ENCODE results near the gene TMC3. TPM values are rescaled to one million over a fixed set of nuclear protein-coding genes. Genes with fewer than 3 reads are reported as not detected.

TMC3 gene
- polyA plus RNA-seq, 3 donors from 2014 or later = 0.07 TPM; not detected in 2

DNA sequence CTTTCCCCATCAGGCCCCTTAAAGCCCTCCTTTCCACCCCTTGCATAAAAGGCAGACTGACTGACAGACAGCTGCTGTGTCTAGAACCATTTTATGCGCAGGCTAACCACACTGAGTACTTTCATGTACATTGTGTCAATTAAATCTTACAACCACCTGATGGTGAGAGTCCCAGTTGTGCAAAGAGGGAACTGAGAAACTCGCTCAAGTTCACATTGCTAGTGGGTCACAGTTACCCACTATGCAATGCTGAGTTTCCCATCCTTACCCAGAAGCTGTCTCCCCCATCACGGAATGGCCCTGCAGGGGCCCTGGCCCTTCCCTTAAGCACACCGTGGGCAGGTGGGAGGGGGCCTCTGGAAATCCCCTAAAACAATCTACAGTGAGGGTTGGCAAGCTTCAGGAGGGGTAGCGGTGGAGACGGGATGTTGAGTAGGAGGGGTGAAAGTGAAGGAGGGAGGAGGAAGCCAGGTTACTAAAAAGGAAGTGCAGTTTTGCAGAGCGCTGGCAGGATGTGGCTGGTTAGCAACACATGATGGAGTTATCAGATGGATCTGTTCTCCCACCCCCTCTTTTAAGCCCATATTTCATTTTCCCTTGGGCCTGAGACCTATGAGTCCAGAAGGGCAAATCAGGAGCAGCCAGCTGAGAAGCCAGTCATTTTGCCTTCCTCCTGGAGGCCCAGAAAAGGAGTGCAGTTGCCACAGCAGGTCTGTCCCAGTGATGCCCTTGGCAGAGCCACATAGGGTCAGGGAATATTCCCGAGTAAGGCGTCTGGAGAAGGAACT, 80.1 kb downstream of the TMC3 start:
- DNase-seq = peak; percentile 80 to 82 (median 81)
- Mint-ChIP-seq H3K4me1 (peaks cover 79 to 90% of the 10 kb centered on the region in 2 donors), H3K9me3 (no peaks in the 10 kb centered on the region), H3K27me3 (ENCODE audit: low read depth in 3 of 3) (peaks cover 8 to 13% (median 9%) of the 10 kb centered on the region in 3 donors), H3K4me3 (peak overlapping the region; percentile 99 to 100 (median 100)), H3K27ac (peak overlapping the region; percentile 95 to 100 (median 99)), H3K36me3 (peaks cover 8 to 15% (median 11%) of the 10 kb centered on the region in 3 donors)

DNA sequence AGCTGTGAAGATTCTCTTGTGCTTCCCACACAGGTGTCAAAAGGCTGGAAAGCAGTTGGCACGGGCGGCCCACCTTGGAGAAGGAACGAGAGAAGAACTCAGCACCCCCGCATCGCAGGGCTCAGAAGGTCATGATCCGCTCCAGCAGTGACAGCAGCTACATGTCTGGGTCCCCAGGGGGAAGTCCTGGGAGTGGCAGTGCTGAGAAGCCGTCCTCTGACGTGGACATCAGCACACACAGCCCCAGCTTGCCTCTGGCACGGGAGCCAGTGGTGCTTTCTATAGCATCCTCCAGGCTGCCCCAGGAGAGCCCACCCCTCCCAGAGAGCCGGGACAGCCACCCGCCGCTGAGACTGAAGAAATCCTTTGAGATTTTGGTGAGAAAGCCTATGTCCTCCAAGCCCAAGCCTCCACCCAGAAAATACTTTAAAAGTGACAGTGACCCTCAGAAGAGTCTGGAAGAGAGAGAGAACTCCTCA, 81.5 kb downstream of the TMC3 start:
- H3K4me3 Mint-ChIP-seq = peak overlapping the region; percentile 52 to 100 (median 99)
- H3K27ac Mint-ChIP-seq = peak overlapping the region; percentile 95 to 100 (median 99)
- H3K36me3 Mint-ChIP-seq = peaks cover 5 to 7% (median 6%) of the 10 kb centered on the region in 3 donors
- no peak for DNase-seq
- peaks cover 8 to 13% (median 9%) of the 10 kb centered on the region in 3 donors for H3K27me3 Mint-ChIP-seq (ENCODE audit: low read depth in 3 of 3)
- no peaks in the 10 kb centered on the region for H3K9me3 Mint-ChIP-seq
- H3K4me1 Mint-ChIP-seq = peaks cover 75 to 88% of the 10 kb centered on the region in 2 donors

DNA sequence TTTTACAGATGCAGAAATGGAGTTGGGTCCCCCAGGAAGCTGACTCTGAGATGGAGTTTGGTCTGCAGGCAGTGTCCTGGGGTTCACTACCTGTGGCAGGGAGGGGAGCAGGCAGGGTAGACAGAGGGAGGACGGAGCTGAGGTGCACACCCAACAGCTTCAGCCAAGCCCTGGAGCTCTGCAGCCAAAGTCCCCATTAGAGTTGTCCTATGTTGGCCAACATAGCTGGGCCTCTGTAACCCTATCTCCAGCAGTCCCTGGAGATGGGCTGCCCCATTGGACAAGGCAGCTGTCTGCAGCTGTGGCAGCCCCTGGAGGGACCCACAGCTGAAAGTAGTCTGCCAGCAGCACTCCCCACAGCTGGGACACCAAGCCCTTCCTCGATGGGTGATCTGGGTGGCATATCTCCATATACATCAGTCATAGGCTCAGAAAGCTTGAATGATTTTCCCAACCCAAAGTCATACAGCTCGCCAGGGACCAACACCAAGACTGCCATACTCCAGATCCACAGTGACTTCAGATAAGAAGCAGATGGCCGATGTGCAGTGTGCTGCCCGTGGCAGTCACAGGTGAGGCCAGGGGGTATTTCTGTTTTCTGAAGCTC, 82.0 kb downstream of the TMC3 start:
- H3K9me3 Mint-ChIP-seq = no peaks in the 10 kb centered on the region
- DNase-seq = no peak
- H3K4me1 Mint-ChIP-seq = peaks cover 79 to 91% of the 10 kb centered on the region in 2 donors
- H3K27me3 Mint-ChIP-seq (ENCODE audit: low read depth in 3 of 3) = peaks cover 3 to 10% (median 9%) of the 10 kb centered on the region in 3 donors
- H3K27ac Mint-ChIP-seq = peak overlapping the region; percentile 95 to 100 (median 99)
- H3K4me3 Mint-ChIP-seq = peak overlapping the region; percentile 54 to 99 (median 63)
- H3K36me3 Mint-ChIP-seq = peaks cover 3 to 4% (median 3%) of the 10 kb centered on the region in 3 donors

- Mint-ChIP-seq H3K4me1 (peaks cover 80 to 91% of the 10 kb centered on the region in 2 donors), H3K27ac (peak overlapping the region in 5 of 6 donors; percentile 13 to 71 (median 60)), H3K9me3 (no peaks in the 10 kb centered on the region), H3K27me3 (ENCODE audit: low read depth in 3 of 3) (peaks cover 0 to 4% (median 4%) of the 10 kb centered on the region in 3 donors), H3K36me3 (peaks cover 0 to 7% (median 0%) of the 10 kb centered on the region in 3 donors), H3K4me3 (no peak overlapping the region)
- no peak for DNase-seq
Observed at GRCh38 chr15:81289910-81290309, 84.1 kb downstream of the TMC3 start.

DNA sequence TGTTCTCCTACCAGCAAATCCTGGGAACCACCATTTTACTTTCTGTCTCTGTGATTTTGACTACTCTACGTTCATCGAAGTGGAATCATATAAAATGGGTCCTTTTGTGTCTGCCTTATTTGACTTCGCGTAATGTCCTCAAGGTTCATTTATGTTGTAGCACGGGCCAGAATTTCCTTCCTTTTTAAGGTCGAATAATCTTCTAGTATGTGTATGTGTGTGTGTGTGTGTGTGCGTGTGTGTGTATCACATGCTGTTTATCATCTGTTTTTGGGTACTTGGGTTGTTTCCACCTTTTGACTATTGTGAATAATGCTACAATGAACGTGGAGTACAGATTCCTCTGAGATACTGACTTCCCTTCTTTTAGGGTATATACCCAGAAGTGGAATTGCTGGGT, 85.4 kb downstream of the TMC3 start:
- peaks cover 0 to 4% (median 0%) of the 10 kb centered on the region in 3 donors for H3K27me3 Mint-ChIP-seq (ENCODE audit: low read depth in 3 of 3)
- H3K27ac Mint-ChIP-seq = peak overlapping the region in 3 of 6 donors; percentile 56 to 92 (median 59)
- no peak for DNase-seq
- no peaks in the 10 kb centered on the region for H3K9me3 Mint-ChIP-seq
- H3K4me1 Mint-ChIP-seq = peaks cover 72 to 87% of the 10 kb centered on the region in 2 donors
- peaks cover 0 to 7% (median 0%) of the 10 kb centered on the region in 3 donors for H3K36me3 Mint-ChIP-seq
- no peak overlapping the region for H3K4me3 Mint-ChIP-seq

GRCh38 chr15:81288040-81288439, 86.0 kb downstream of the TMC3 start:
- H3K4me3 Mint-ChIP-seq = no peak overlapping the region
- no peak for DNase-seq
- peaks cover 0 to 3% (median 0%) of the 10 kb centered on the region in 3 donors for H3K27me3 Mint-ChIP-seq (ENCODE audit: low read depth in 3 of 3)
- H3K36me3 Mint-ChIP-seq = peaks cover 0 to 7% (median 0%) of the 10 kb centered on the region in 3 donors
- peaks cover 66 to 81% of the 10 kb centered on the region in 2 donors for H3K4me1 Mint-ChIP-seq
- H3K27ac Mint-ChIP-seq = peak overlapping the region; percentile 47 to 97 (median 88)
- no peaks in the 10 kb centered on the region for H3K9me3 Mint-ChIP-seq

DNA sequence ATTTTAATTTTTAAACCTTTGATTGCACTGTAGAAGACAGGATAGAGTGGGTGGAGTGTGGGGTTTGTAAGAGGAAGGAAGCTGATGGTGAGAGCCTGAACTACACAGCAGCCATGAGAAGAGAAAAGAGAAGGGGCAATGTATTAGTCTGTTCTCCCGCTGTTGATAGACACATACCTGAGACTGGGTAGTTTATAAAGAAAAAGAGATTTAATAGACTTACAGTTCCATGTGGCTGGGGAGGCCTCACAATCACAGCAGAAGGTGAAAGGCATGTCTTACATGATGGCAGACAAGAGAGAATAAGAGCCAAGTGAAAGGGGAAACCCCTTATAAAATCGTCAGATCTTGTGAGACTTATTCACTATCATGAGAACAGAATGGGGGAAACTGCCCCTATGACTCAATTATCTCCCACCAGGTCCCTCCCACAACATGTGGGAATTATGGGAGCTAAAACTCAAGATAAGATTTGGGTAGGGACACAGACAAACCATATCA, 87.3 kb downstream of the TMC3 start:
- Mint-ChIP-seq H3K4me1 (peaks cover 53 to 67% of the 10 kb centered on the region in 2 donors), H3K27ac (peak overlapping the region; percentile 87 to 97 (median 94)), H3K27me3 (ENCODE audit: low read depth in 3 of 3) (peaks cover 0 to 3% (median 0%) of the 10 kb centered on the region in 3 donors), H3K36me3 (peaks cover 0 to 7% (median 0%) of the 10 kb centered on the region in 3 donors), H3K4me3 (peak overlapping the region; percentile 55 to 73 (median 70)), H3K9me3 (no peaks in the 10 kb centered on the region)
- peak; percentile 30 to 42 (median 36) for DNase-seq

GRCh38 chr15:81285461-81285860, 88.6 kb downstream of the TMC3 start:
- no peak for DNase-seq
- H3K4me1 Mint-ChIP-seq = peaks cover 44 to 55% of the 10 kb centered on the region in 2 donors
- H3K9me3 Mint-ChIP-seq = no peaks in the 10 kb centered on the region

GRCh38 chr15:81284256-81285031, 89.6 kb downstream of the TMC3 start:
- Mint-ChIP-seq H3K4me3 (no peak overlapping the region), H3K36me3 (peaks cover 0 to 4% (median 0%) of the 10 kb centered on the region in 3 donors), H3K9me3 (no peaks in the 10 kb centered on the region), H3K27me3 (ENCODE audit: low read depth in 3 of 3) (peaks cover 0 to 4% (median 0%) of the 10 kb centered on the region in 3 donors), H3K4me1 (peaks cover 42 to 46% of the 10 kb centered on the region in 2 donors), H3K27ac (peak overlapping the region in 4 of 6 donors; percentile 9 to 94 (median 35))
- DNase-seq = no peak

More at GRCh38 chr15:81285461-81285860, 88.6 kb downstream of the TMC3 start:
- peaks cover 0 to 7% (median 0%) of the 10 kb centered on the region in 3 donors for H3K36me3 Mint-ChIP-seq
- H3K27ac Mint-ChIP-seq = peak overlapping the region; percentile 56 to 97 (median 90)
- peak overlapping the region in 3 of 5 donors; percentile 6 to 62 (median 13) for H3K4me3 Mint-ChIP-seq
- H3K27me3 Mint-ChIP-seq (ENCODE audit: low read depth in 3 of 3) = peaks cover 0 to 3% (median 0%) of the 10 kb centered on the region in 3 donors

- Mint-ChIP-seq H3K9me3 (no peaks in the 10 kb centered on the region), H3K4me1 (peaks cover 34 to 38% of the 10 kb centered on the region in 2 donors), H3K27me3 (ENCODE audit: low read depth in 3 of 3) (peaks cover 0 to 4% (median 0%) of the 10 kb centered on the region in 3 donors), H3K27ac (no peak overlapping the region), H3K4me3 (no peak overlapping the region), H3K36me3 (peaks cover 0 to 4% (median 0%) of the 10 kb centered on the region in 3 donors)
- no peak for DNase-seq
Observed at GRCh38 chr15:81282911-81283310, 91.1 kb downstream of the TMC3 start.

- DNase-seq = no peak
- Mint-ChIP-seq H3K36me3 (peaks cover 0 to 4% (median 1%) of the 10 kb centered on the region in 3 donors), H3K9me3 (peaks cover 0 to 2% (median 0%) of the 10 kb centered on the region in 6 donors), H3K27me3 (ENCODE audit: low read depth in 3 of 3) (peaks cover 0 to 4% (median 0%) of the 10 kb centered on the region in 3 donors), H3K4me1 (peaks cover 32 to 35% of the 10 kb centered on the region in 2 donors), H3K27ac (no peak overlapping the region), H3K4me3 (no peak overlapping the region)
Observed at GRCh38 chr15:81282606-81282895, 91.5 kb downstream of the TMC3 start.

DNA sequence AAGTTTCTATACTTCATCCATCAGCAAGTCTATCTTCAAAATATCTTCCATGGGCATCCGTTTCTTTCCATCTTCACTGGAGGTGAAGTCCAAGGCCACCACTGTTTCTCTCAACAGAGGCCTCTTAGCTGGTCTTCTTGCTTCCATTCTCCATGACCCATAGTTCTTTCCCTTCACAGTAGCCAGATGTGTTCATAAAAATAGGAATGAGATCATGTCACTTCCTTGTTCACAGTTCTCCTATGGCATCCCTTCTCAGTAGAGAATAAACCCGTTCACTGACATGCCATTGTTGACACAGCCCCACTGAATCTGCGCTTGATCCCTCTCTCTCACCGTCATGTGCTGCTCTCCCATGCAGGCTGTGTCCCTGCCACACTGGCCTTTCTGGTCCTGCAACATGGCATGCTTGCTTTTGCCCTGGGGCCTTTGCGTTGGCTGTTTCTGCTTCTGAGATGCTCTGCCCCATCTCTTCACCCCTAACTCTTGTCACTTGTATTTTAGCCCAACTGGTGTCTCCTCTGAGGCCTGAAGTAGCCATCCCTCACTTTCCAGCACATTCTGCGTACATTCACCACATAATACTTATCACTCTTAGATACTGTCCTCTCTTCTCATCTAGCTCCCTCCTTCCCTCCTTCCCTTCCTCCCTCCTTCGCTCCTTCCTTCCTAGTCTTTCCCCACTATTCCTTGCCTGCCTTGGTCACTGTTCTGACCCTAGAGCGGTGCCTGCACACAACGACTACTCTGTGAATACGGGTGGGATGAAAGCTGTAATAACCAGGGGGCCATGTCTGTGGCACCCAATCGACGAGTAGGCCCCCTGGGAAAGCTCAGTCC, 92.0 kb downstream of the TMC3 start:
- no peak for DNase-seq
- H3K36me3 Mint-ChIP-seq = peaks cover 2 to 4% (median 4%) of the 10 kb centered on the region in 3 donors
- peaks cover 26 to 29% of the 10 kb centered on the region in 2 donors for H3K4me1 Mint-ChIP-seq
- H3K27ac Mint-ChIP-seq = peak overlapping the region in 3 of 6 donors; percentile 8 to 57 (median 12)
- no peak overlapping the region for H3K4me3 Mint-ChIP-seq
- peaks cover 0 to 7% (median 3%) of the 10 kb centered on the region in 6 donors for H3K9me3 Mint-ChIP-seq
- peaks cover 0 to 4% (median 1%) of the 10 kb centered on the region in 3 donors for H3K27me3 Mint-ChIP-seq (ENCODE audit: low read depth in 3 of 3)
